HCT116 (cell line): ENCODE results near the gene UFD1. TPM values are rescaled to one million over a fixed set of nuclear protein-coding genes. Genes with fewer than 3 reads are reported as not detected.

ENCODE experiments used
- ATAC-seq: fragments of 200-7000 bp; cut with Tn5 transposase; 2 replicates; pipeline ENCODE4 v1.9.1; 2020; ENCODE audit warnings: mild to moderate bottlenecking, moderate library complexity
- BruUV-seq: library from RNA; stranded (reverse); fragments of 400-500 nt; replicated peaks from 2 replicates; lab custom pipeline; 2021; lab: Mats Ljungman, UMichigan
- CTCF ChIA-PET: fragments of 300-600 bp; sonication (Branson Sonifier 250); formaldehyde crosslinking; loops from one replicate; lab custom pipeline; 2021; ENCODE audit warnings: antibody characterized with exemption; lab: Charles Lee
- POLR2A ChIA-PET: fragments of 300-600, 350-600 bp; sonication (Branson Sonifier 250); formaldehyde crosslinking; loops from one replicate; lab custom pipeline; 2021; ENCODE audit warnings: antibody characterized with exemption; lab: Charles Lee
- RAD21 ChIA-PET, 2 experiments: fragments of 300-600 bp; sonication (Branson Sonifier 250); formaldehyde crosslinking; loops; one replicate each; lab custom pipeline; 2023; ENCODE audit warnings: low total read pairs in 2 of 2; ENCODE audit not compliant: uncharacterized antibody in 2 of 2, unreplicated experiment in 2 of 2, low non-redundant PET in 1 of 2; lab: Charles Lee
- DNase-seq: peaks from one replicate; pipeline ENCODE4 v3.0.0-alpha.2; 2010; ENCODE audit warnings: low read depth, low spot score
- H2AFZ ChIP-seq: fragments of 200-600 bp; shearing (Covaris generic), sonication (generic); 2 replicates; pipeline ENCODE4 v1.6.1; 2017; ENCODE audit warnings: low read depth, mixed run types, mixed read lengths, antibody characterized with exemption, low read length; ENCODE audit not compliant: poor library complexity, severe bottlenecking
- H3K27ac ChIP-seq: 2 replicates; pipeline ENCODE4 v1.5.1; 2012; ENCODE audit warnings: low read depth, low read length
- H3K27me3 ChIP-seq: fragments of 200-600 bp; sonication (generic); 2 replicates; pipeline ENCODE4 v1.6.1; 2016; ENCODE audit warnings: mixed run types, low read length, mixed read lengths; ENCODE audit not compliant: insufficient read depth
- H3K36me3 ChIP-seq, 2 experiments: fragments of 200-500 bp in 1 of 2; fragments of 200-600 bp in 1 of 2; sonication (Bioruptor generic) in 1 of 2; sonication (generic) in 1 of 2; 2 replicates each; pipeline versions ENCODE4 v1.5.1 to v1.6.1; 2014 to 2016; ENCODE audit warnings: low read length in 2 of 2, inconsistent platforms in 1 of 2, mixed read lengths in 1 of 2, mixed run types in 1 of 2; ENCODE audit not compliant: insufficient read depth in 2 of 2, control insufficient read depth in 1 of 2
- H3K4me1 ChIP-seq, 2 experiments: fragments of 200-600 bp in 1 of 2; sonication (generic) in 1 of 2; 2 replicates each; pipeline versions ENCODE4 v1.5.1 to v1.6.1; 2012 to 2017; ENCODE audit warnings: low read length in 2 of 2, inconsistent platforms in 1 of 2, mild to moderate bottlenecking in 1 of 2, mixed read lengths in 1 of 2, mixed run types in 1 of 2, moderate library complexity in 1 of 2; ENCODE audit not compliant: insufficient read depth in 2 of 2, control insufficient read depth in 1 of 2
- H3K4me2 ChIP-seq: fragments of 200-600 bp; sonication (generic); 2 replicates; pipeline ENCODE4 v1.6.1; 2017; ENCODE audit warnings: mixed run types, low read length, mixed read lengths
- H3K4me3 ChIP-seq, 2 experiments: fragments of 200-600 bp in 1 of 2; sonication (generic) in 1 of 2; replicated peaks in 1 of 2; 2 replicates each; pipeline ENCODE4 v1.5.1; 2011 to 2016; ENCODE audit warnings: low read length in 2 of 2, control low read depth in 1 of 2, low read depth in 1 of 2, mild to moderate bottlenecking in 1 of 2, mixed read lengths in 1 of 2, mixed run types in 1 of 2
- H3K79me2 ChIP-seq: fragments of 200-600 bp; sonication (generic); 2 replicates; pipeline ENCODE4 v1.6.1; 2017; ENCODE audit warnings: mild to moderate bottlenecking, mixed run types, low read length, moderate library complexity, mixed read lengths; ENCODE audit not compliant: insufficient read depth
- H3K9ac ChIP-seq: fragments of 200-600 bp; sonication (generic); 2 replicates; pipeline ENCODE4 v1.6.1; 2016; ENCODE audit warnings: low read length, mixed read lengths
- H3K9me2 ChIP-seq: fragments of 200-600 bp; sonication (generic), shearing (Covaris generic); 2 replicates; pipeline ENCODE4 v1.6.1; 2017; ENCODE audit warnings: mixed run types, mild to moderate bottlenecking, moderate library complexity; ENCODE audit not compliant: insufficient read depth
- H3K9me3 ChIP-seq, 2 experiments: fragments of 200-500 bp in 1 of 2; fragments of 200-600 bp in 1 of 2; sonication (Bioruptor generic) in 1 of 2; sonication (generic) in 1 of 2; 2 replicates each; pipeline ENCODE4 v1.6.1; 2014 to 2017; ENCODE audit warnings: low read length in 2 of 2, mixed read lengths in 2 of 2, inconsistent platforms in 1 of 2, low read depth in 1 of 2, mild to moderate bottlenecking in 1 of 2, mixed run types in 1 of 2, moderate library complexity in 1 of 2; ENCODE audit not compliant: control insufficient read depth in 1 of 2, insufficient read depth in 1 of 2
- H4K20me1 ChIP-seq: fragments of 200-600 bp; sonication (generic), shearing (Covaris generic); 2 replicates; pipeline ENCODE4 v1.6.1; 2017; ENCODE audit warnings: mixed run types, mild to moderate bottlenecking, moderate library complexity; ENCODE audit not compliant: insufficient read depth
- CBX3 ChIP-seq: IDR thresholded peaks from 2 replicates; pipeline ENCODE4 v1.6.1; 2012; ENCODE audit warnings: low read depth
- CEBPB ChIP-seq: IDR thresholded peaks from 2 replicates; pipeline ENCODE4 v1.6.1; 2012; ENCODE audit warnings: low read depth
- CTCF ChIP-seq, 3 experiments: fragments of 200-600 bp in 1 of 3; sonication (generic) in 1 of 3; IDR thresholded peaks in 2 of 3; conservative IDR thresholded peaks in 1 of 3; 2 replicates each; pipeline ENCODE4 v1.5.1; 2012 to 2017; ENCODE audit warnings: low read depth in 2 of 3, low read length in 2 of 3, antibody characterized with exemption in 1 of 3, borderline replicate concordance in 1 of 3, control low read depth in 1 of 3, mild to moderate bottlenecking in 1 of 3, mixed read lengths in 1 of 3, mixed run types in 1 of 3, moderate library complexity in 1 of 3; ENCODE audit not compliant: insufficient read depth in 1 of 3
- EGR1 ChIP-seq: IDR thresholded peaks from 2 replicates; pipeline ENCODE4 v1.6.1; 2012; ENCODE audit warnings: low read depth
- ELF1 ChIP-seq: IDR thresholded peaks from 2 replicates; pipeline ENCODE4 v1.6.1; 2012; ENCODE audit warnings: low read depth, borderline replicate concordance
- EZH2 ChIP-seq: fragments of 200-600 bp; sonication (generic); IDR thresholded peaks from 2 replicates; pipeline ENCODE4 v1.6.1; 2017; ENCODE audit warnings: antibody characterized with exemption, mixed run types
- EZH2phosphoT487 ChIP-seq: fragments of 200-600 bp; IDR thresholded peaks from 2 replicates; pipeline ENCODE4 v1.6.1; 2018; ENCODE audit warnings: antibody characterized with exemption, borderline replicate concordance
- JUND ChIP-seq: IDR thresholded peaks from 2 replicates; pipeline ENCODE4 v1.6.1; 2012
- MAX ChIP-seq: IDR thresholded peaks from 2 replicates; pipeline ENCODE4 v1.6.1; 2012
- RAD21 ChIP-seq: IDR thresholded peaks from 2 replicates; pipeline ENCODE4 v1.6.1; 2012; ENCODE audit warnings: low read depth, mild to moderate bottlenecking
- REST ChIP-seq: IDR thresholded peaks from 2 replicates; pipeline ENCODE4 v1.6.1; 2012; ENCODE audit warnings: low read depth
- SIN3A ChIP-seq: IDR thresholded peaks from 2 replicates; pipeline ENCODE4 v1.6.1; 2012; ENCODE audit warnings: low read depth
- SRF ChIP-seq: IDR thresholded peaks from 2 replicates; pipeline ENCODE4 v1.6.1; 2012; ENCODE audit warnings: low read depth
- TCF7L2 ChIP-seq: IDR thresholded peaks from 2 replicates; pipeline ENCODE4 v1.7.0; 2011; ENCODE audit warnings: borderline replicate concordance, inconsistent platforms; ENCODE audit not compliant: insufficient read depth, insufficient read length; ENCODE audit errors: extremely low read depth
- YY1 ChIP-seq: IDR thresholded peaks from 2 replicates; pipeline ENCODE4 v1.6.1; 2011; ENCODE audit warnings: low read length, low read depth, moderate library complexity, mild to moderate bottlenecking; ENCODE audit not compliant: insufficient replicate concordance; ENCODE audit errors: extremely low read depth
- ZBTB33 ChIP-seq: IDR thresholded peaks from 2 replicates; pipeline ENCODE4 v1.6.1; 2011; ENCODE audit warnings: mild to moderate bottlenecking, low read length, moderate library complexity; ENCODE audit not compliant: insufficient replicate concordance; ENCODE audit errors: extremely low read depth
- ZFX ChIP-seq: fragments of 450-650 bp; IDR thresholded peaks from 2 replicates; pipeline ENCODE4 v1.6.1; 2017
- ZNF274 ChIP-seq: fragments of 200-500 bp; sonication (Bioruptor generic); IDR thresholded peaks from 2 replicates; pipeline ENCODE4 v1.6.1; 2014; ENCODE audit warnings: mild to moderate bottlenecking, low read depth, low read length, inconsistent platforms
- intact Hi-C: fragments of 100-400 bp; cut with micrococcal nuclease; formaldehyde crosslinking; loops from 2 replicates; pipeline ENCODE4 v1.10.0; 2022
- total RNA-seq: library from RNA; stranded (reverse); gene quantifications from one replicate; pipeline ENCODE4 v1.2.1, GENCODE V29; 2021; ENCODE audit not compliant: unreplicated experiment
- TF ChIP-seq, protein P1 (sequence below): IDR thresholded peaks from 2 replicates; pipeline ENCODE4 v1.6.1; 2012

The UFD1 gene
- total RNA-seq, 1 experiment from 2014 or later, result 97.5 TPM

- Histone ChIP-seq H4K20me1 (no peaks in the 10 kb centered on the region), H2AFZ (no peak overlapping the region), H3K9ac (no peak overlapping the region), H3K4me3 (no peak overlapping the region), H3K79me2 (peaks cover 3% of the 10 kb centered on the region; the same call in 1 of the 2 replicates), H3K4me2 (no peak overlapping the region), H3K27ac (no peak overlapping the region), H3K9me2 (no peaks in the 10 kb centered on the region), H3K9me3 (no peaks in the 10 kb centered on the region), H3K36me3 (peaks cover 47 to 51% of the 10 kb centered on the region in 2 experiments), H3K4me1 (no peaks in the 10 kb centered on the region), H3K27me3 (no peaks in the 10 kb centered on the region)
- intact Hi-C loops, result no loop called here
- BruUV-seq, result no TSS peak
- DNase-seq (no peak), ATAC-seq (no peak)
- TF ChIP-seq EZH2 (no peak), ZNF274 (no peak), RAD21 (no peak), JUND (no peak), ELF1 (no peak), EGR1 (no peak), MAX (no peak), SIN3A (no peak), YY1 (no peak), SRF (no peak), CEBPB (no peak), CBX3 (no peak), ZBTB33 (no peak), TCF7L2 (no peak), REST (no peak), EZH2phosphoT487 (no peak), CTCF (IDR thresholded peaks at IDR 0.05 in 2 of 3, conservative IDR thresholded peaks at IDR 0.05 in 1 of 3; ENCODE audit: borderline replicate concordance in 1 of 3, insufficient read depth in 1 of 3, low read depth in 2 of 3, low read length in 2 of 3) (no peak), ZFX (no peak)
- TF ChIP-seq, protein P1, sequence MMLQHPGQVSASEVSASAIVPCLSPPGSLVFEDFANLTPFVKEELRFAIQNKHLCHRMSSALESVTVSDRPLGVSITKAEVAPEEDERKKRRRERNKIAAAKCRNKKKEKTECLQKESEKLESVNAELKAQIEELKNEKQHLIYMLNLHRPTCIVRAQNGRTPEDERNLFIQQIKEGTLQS, result no peak
- ChIA-PET RAD21 (no interaction called here), POLR2A (no interaction called here), CTCF (interaction anchor here (1.4 kb wide), 1 partner anchor 20 kb away, joined by 3 read pairs; no protein-coding TSS in a partner anchor)
Observed at GRCh38 chr22:19454156-19454555, 24.8 kb downstream of the UFD1 start.
